ENCODE results near the gene MUC5B.

DNA sequence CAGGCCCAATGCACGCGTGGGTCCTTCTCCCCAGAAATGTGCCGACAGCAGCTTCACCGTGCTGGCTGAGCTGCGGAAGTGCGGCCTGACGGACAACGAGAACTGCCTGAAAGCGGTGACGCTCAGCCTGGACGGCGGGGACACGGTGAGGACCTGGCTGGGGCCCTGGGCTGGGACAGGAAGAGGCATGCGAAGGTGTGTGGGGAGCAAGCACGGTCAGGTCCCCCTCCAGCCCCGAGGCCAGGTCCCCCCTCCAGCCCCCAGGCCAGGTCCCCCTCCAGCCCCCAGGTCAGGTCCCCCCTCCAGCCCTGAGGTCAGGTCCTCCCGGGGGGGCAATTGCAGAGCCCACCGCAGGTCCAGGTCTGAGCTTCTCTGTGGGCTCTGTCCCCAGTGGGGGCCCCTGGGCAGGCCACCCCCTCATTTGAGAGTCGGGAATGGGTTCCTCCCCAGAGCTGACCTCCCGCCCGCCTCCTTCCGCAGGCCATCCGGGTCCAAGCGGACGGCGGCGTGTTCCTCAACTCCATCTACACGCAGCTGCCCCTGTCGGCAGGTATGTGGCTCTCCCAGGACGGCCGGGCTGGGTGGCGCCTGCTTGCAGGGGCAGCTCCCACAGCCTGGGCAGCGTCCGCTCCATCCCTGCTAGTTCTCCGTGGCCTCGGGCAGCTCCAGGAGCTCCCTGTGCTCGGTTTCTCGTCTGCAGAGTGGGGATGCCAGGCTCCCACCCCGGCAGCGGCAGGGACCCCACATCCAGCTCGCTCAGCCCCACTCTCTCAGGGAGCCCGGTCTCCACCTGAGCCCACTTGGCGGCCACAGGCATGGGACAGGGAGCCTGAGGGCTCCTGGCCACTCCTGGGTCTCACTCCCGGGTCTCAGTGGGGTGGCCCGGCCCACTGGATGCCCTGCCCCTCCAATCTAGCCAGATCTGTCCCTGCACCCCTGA, 7.9 kb downstream of the MUC5B start:
- TF ChIP-seq POLR2AphosphoS5 (IDR thresholded peaks at IDR 0.05; ENCODE audit: low read depth, low read length) = no peak
- no peak for TF ChIP-seq POLR2A (IDR thresholded peaks at IDR 0.05; ENCODE audit: low read depth, low read length)
